GM23338 (cell line): Measurements from ENCODE around the gene TEX51.

Experiments used
- CREB1 ChIP-seq: fragments of 250-450 bp; sonication (Bioruptor Pico); IDR thresholded peaks from 2 replicates; pipeline ENCODE4 v1.5.0; 2020; ENCODE audit warnings: low read depth, mild to moderate bottlenecking, moderate library complexity
- CTCF ChIP-seq, 2 experiments: fragments of 200-600 bp in 1 of 2; sonication (generic) in 1 of 2; conservative IDR thresholded peaks; 2 replicates each; pipeline versions ENCODE4 v1.5.1 to v1.6.1; 2016 to 2017; ENCODE audit warnings: antibody characterized with exemption in 2 of 2, low read depth in 2 of 2, mild to moderate bottlenecking in 2 of 2, moderate library complexity in 1 of 2
- ETS1 ChIP-seq: IDR thresholded peaks from 2 replicates; pipeline ENCODE4 v1.6.1; 2016; ENCODE audit warnings: antibody characterized with exemption
- EZH2 ChIP-seq: fragments of 200-600 bp; sonication (generic); IDR thresholded peaks from one replicate; pipeline ENCODE4 v1.8.0; 2017; ENCODE audit warnings: antibody characterized with exemption, mild to moderate bottlenecking, low read depth; ENCODE audit not compliant: unreplicated experiment
- EZH2phosphoT487 ChIP-seq: fragments of 200-600 bp; sonication (generic); IDR thresholded peaks from one replicate; pipeline ENCODE4 v1.8.1; 2018; ENCODE audit warnings: antibody characterized with exemption; ENCODE audit not compliant: unreplicated experiment
- JUNB ChIP-seq: IDR thresholded peaks from one replicate; pipeline ENCODE4 v1.6.1; 2016; ENCODE audit warnings: antibody characterized with exemption; ENCODE audit not compliant: unreplicated experiment
- NANOG ChIP-seq: IDR thresholded peaks from 2 replicates; pipeline ENCODE4 v1.6.1; 2016; ENCODE audit warnings: antibody characterized with exemption, borderline replicate concordance
- POLR2AphosphoS5 ChIP-seq: IDR thresholded peaks from 2 replicates; pipeline ENCODE4 v1.6.1; 2016; ENCODE audit warnings: antibody characterized with exemption, low read depth
- REST ChIP-seq: IDR thresholded peaks from one replicate; pipeline ENCODE4 v1.6.1; 2018; ENCODE audit warnings: antibody characterized with exemption; ENCODE audit not compliant: unreplicated experiment
- STAT1 ChIP-seq: IDR thresholded peaks from one replicate; pipeline ENCODE4 v1.6.1; 2016; ENCODE audit warnings: antibody characterized with exemption; ENCODE audit not compliant: unreplicated experiment
- ZNF331 ChIP-seq: fragments of 250-450 bp; sonication (Bioruptor Pico); IDR thresholded peaks from 2 replicates; pipeline ENCODE4 v1.5.0; 2020; ENCODE audit warnings: low read depth, mild to moderate bottlenecking, moderate library complexity
- ZNF462 ChIP-seq: fragments of 250-450 bp; sonication (Bioruptor Pico); IDR thresholded peaks from 2 replicates; pipeline ENCODE4 v1.5.0; 2020; ENCODE audit warnings: mild to moderate bottlenecking, moderate library complexity

GRCh38 chr2:126857502-126857901, 41.2 kb upstream of the TEX51 start:
- no peak for TF ChIP-seq CTCF (conservative IDR thresholded peaks at IDR 0.05; ENCODE audit: low read depth in 2 of 2)
- TF ChIP-seq POLR2AphosphoS5, result no peak
- TF ChIP-seq EZH2phosphoT487, result no peak
- TF ChIP-seq STAT1, result no peak
- TF ChIP-seq EZH2, result no peak
- TF ChIP-seq ZNF331 (CRISPR knock-in tag), result no peak
- TF ChIP-seq CREB1 (CRISPR knock-in tag), result no peak
- no peak for TF ChIP-seq JUNB
- TF ChIP-seq REST, result no peak
- TF ChIP-seq ETS1, result no peak
- no peak for TF ChIP-seq ZNF462 (CRISPR knock-in tag)
- no peak for TF ChIP-seq NANOG
